OCI-LY7 (cell line): ENCODE data around the gene CCDC33. TPM values are rescaled to one million over a fixed set of nuclear protein-coding genes. Genes with fewer than 3 reads are reported as not detected.

Source experiments
- BruUV-seq: library from RNA; stranded (reverse); fragments of 400-500 nt; replicated peaks from 2 replicates; lab custom pipeline; 2021; lab: Mats Ljungman, UMichigan
- CTCF ChIA-PET: fragments of 300-600 bp; sonication (Branson Sonifier 250); formaldehyde crosslinking; loops from one replicate; lab custom pipeline; 2022; ENCODE audit warnings: antibody characterized with exemption; ENCODE audit not compliant: unreplicated experiment; lab: Charles Lee
- POLR2A ChIA-PET: fragments of 300-600 bp; sonication (Branson Sonifier 250); formaldehyde crosslinking; loops from one replicate; lab custom pipeline; 2022; ENCODE audit warnings: antibody characterized with exemption; lab: Charles Lee
- DNase-seq: peaks from one replicate; pipeline ENCODE4 v3.0.0-alpha.2; 2015; ENCODE audit warnings: low spot score
- H2AFZ ChIP-seq: fragments of 200-600 bp; sonication (generic), shearing (Covaris generic); 2 replicates; pipeline ENCODE4 v1.6.1; 2014; ENCODE audit warnings: mild to moderate bottlenecking, antibody characterized with exemption, low read length, moderate library complexity
- H3K27ac ChIP-seq: fragments of 200-600 bp; sonication (generic); 2 replicates; pipeline ENCODE4 v1.5.1; 2014; ENCODE audit warnings: mixed run types, low read depth, mild to moderate bottlenecking, moderate library complexity, low read length, inconsistent platforms; ENCODE audit not compliant: poor library complexity, severe bottlenecking
- H3K36me3 ChIP-seq: fragments of 200-600 bp; sonication (generic); 2 replicates; pipeline ENCODE4 v1.6.1; 2014; ENCODE audit warnings: mild to moderate bottlenecking, antibody characterized with exemption, low read length, moderate library complexity, mixed read lengths; ENCODE audit not compliant: insufficient read depth
- H3K4me1 ChIP-seq: fragments of 200-600 bp; sonication (generic); 2 replicates; pipeline ENCODE4 v1.5.1; 2014; ENCODE audit warnings: mild to moderate bottlenecking, low read length; ENCODE audit not compliant: insufficient read depth, poor library complexity, severe bottlenecking
- H3K4me2 ChIP-seq: fragments of 200-600 bp; sonication (generic); 2 replicates; pipeline ENCODE4 v1.6.1; 2014; ENCODE audit warnings: mild to moderate bottlenecking, low read length
- H3K4me3 ChIP-seq: fragments of 200-600 bp; sonication (generic); 2 replicates; pipeline ENCODE4 v1.5.1; 2014; ENCODE audit warnings: mild to moderate bottlenecking, low read depth, low read length; ENCODE audit not compliant: poor library complexity, severe bottlenecking
- H3K79me2 ChIP-seq: fragments of 200-600 bp; sonication (generic); 2 replicates; pipeline ENCODE4 v1.6.1; 2016; ENCODE audit warnings: low read depth, mild to moderate bottlenecking, low read length, moderate library complexity, mixed read lengths; ENCODE audit not compliant: insufficient read depth
- H3K9me2 ChIP-seq: fragments of 200-600 bp; sonication (generic); 2 replicates; pipeline ENCODE4 v1.6.1; 2016; ENCODE audit warnings: mild to moderate bottlenecking, low read length, mixed read lengths; ENCODE audit not compliant: insufficient read depth
- H3K9me3 ChIP-seq: fragments of 200-600 bp; sonication (generic); 2 replicates; pipeline ENCODE4 v1.6.1; 2014; ENCODE audit warnings: mild to moderate bottlenecking, mixed run types, low read length, mixed read lengths
- H4K20me1 ChIP-seq: fragments of 200-600 bp; sonication (generic); 2 replicates; pipeline ENCODE4 v1.6.1; 2014; ENCODE audit warnings: mild to moderate bottlenecking, antibody characterized with exemption, low read length, moderate library complexity, mixed read lengths; ENCODE audit not compliant: insufficient read depth
- EZH2phosphoT487 ChIP-seq: fragments of 200-600 bp; sonication (generic); IDR thresholded peaks from 2 replicates; pipeline ENCODE4 v1.6.1; 2018; ENCODE audit warnings: low read depth, borderline replicate concordance, mild to moderate bottlenecking, mixed run types, antibody characterized with exemption, low read length, moderate library complexity, mixed read lengths
- intact Hi-C: fragments of 100-400 bp; cut with micrococcal nuclease; formaldehyde crosslinking; loops from one replicate; pipeline ENCODE4 v1.10.0; 2022; ENCODE audit not compliant: unreplicated experiment
- total RNA-seq, 2 experiments: library from RNA; depleted of rRNA in 1 of 2; stranded (reverse); fragments of >200 nt in 1 of 2; shearing (Covaris generic) in 1 of 2; gene quantifications; 2 replicates each; pipeline ENCODE4 v1.2.3, GENCODE V29; 2014 to 2022
- TF ChIP-seq, protein P1 (sequence below): fragments of 200-600 bp; sonication (generic); conservative IDR thresholded peaks from 2 replicates; pipeline ENCODE4 v1.5.1; 2014; ENCODE audit warnings: mild to moderate bottlenecking, antibody characterized with exemption, low read length, moderate library complexity, mixed read lengths

CCDC33 gene
- total RNA-seq, 2 experiments from 2014 or later: not detected

DNA sequence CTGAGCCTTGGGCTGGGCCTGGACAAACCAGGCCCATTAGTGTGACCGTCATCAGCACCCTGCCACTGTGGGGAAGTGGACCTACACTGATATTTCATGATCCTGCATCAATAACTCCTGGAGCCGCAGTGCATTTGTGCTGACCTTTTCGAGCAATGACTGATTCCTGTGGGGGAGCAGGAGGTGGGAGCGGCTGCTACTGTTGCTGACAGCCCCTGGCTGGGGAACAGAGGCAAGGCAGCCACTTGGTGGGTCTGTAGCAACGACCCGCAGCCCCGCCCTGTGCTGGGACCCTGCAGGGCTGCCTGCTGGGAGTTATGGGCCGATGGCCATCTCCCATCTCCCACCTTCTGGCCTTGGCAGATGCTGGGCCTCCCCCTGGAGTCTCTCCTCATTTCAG lies 42.1 kb downstream of the CCDC33 start:
- Histone ChIP-seq H3K4me3 (no peak overlapping the region), H2AFZ (no peak overlapping the region), H3K4me1 (no peaks in the 10 kb centered on the region), H3K36me3 (no peaks in the 10 kb centered on the region), H3K4me2 (no peak overlapping the region), H3K9me3 (no peaks in the 10 kb centered on the region), H3K79me2 (no peaks in the 10 kb centered on the region), H3K27ac (no peak overlapping the region), H4K20me1 (no peaks in the 10 kb centered on the region), H3K9me2 (no peaks in the 10 kb centered on the region)
- POLR2A ChIA-PET: no interaction called here
- no TSS peak for BruUV-seq
- CTCF ChIA-PET: no interaction called here
- no peak for DNase-seq
- no peak for TF ChIP-seq EZH2phosphoT487
- TF ChIP-seq, protein P1, sequence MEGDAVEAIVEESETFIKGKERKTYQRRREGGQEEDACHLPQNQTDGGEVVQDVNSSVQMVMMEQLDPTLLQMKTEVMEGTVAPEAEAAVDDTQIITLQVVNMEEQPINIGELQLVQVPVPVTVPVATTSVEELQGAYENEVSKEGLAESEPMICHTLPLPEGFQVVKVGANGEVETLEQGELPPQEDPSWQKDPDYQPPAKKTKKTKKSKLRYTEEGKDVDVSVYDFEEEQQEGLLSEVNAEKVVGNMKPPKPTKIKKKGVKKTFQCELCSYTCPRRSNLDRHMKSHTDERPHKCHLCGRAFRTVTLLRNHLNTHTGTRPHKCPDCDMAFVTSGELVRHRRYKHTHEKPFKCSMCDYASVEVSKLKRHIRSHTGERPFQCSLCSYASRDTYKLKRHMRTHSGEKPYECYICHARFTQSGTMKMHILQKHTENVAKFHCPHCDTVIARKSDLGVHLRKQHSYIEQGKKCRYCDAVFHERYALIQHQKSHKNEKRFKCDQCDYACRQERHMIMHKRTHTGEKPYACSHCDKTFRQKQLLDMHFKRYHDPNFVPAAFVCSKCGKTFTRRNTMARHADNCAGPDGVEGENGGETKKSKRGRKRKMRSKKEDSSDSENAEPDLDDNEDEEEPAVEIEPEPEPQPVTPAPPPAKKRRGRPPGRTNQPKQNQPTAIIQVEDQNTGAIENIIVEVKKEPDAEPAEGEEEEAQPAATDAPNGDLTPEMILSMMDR: no peak
- intact Hi-C loops: no loop called here

DNA sequence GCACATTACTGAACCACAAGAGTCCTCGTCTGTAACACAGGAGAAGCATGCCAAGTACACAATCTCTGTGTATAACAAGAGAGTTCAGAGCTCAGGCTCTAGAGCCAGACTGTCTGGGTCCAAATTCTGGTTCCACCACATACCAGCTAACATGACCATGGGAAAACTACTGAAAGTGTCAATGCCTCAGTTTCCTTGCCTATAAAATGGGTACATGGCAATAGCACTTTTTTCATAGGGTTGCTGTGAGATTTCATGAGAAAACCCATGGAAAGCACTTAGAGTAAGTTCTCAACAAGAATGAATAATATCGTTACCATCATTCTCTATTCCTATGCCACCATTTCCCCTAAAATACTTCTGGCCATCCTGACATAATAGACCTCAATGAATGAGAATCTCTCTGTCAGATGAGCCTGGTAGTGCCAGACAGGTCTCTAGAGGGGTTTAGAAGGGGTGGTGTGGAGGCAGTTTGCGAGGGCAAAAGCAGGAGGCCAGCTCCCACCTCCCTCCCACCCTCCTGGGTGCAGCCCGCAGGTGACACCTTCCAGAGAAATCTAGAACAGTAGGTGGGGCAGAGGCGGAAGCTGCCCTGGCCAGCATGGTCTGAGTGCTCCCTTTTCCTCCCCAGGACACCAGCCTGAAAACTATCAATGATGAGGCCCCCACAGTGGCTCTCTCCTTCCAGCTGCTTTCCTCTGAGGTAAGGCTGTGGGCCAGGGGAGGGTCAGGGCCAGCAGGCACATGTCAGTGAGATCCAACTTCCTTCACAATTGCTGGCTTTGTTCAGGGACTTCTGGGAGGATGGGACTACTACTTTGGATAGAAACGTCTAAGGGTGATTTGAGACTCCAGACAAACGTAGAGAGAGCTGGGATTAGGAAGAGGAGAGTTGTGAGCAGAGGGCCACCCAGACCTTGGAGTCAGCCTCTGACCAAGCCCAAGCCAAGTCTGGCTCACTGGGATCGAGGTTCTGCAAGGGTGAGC lies 45.3 kb downstream of the CCDC33 start:
- intact Hi-C loops: no loop called here
- Histone ChIP-seq H3K36me3 (no peaks in the 10 kb centered on the region), H4K20me1 (no peaks in the 10 kb centered on the region), H3K4me2 (no peak overlapping the region), H3K4me1 (no peaks in the 10 kb centered on the region), H3K27ac (no peak overlapping the region), H3K4me3 (no peak overlapping the region), H3K79me2 (no peaks in the 10 kb centered on the region), H2AFZ (no peak overlapping the region), H3K9me2 (no peaks in the 10 kb centered on the region), H3K9me3 (no peaks in the 10 kb centered on the region)
- TF ChIP-seq, protein P1: no peak
- TF ChIP-seq EZH2phosphoT487: no peak
- ChIA-PET POLR2A (no interaction called here), CTCF (no interaction called here)
- no TSS peak for BruUV-seq
- DNase-seq: no peak

DNA sequence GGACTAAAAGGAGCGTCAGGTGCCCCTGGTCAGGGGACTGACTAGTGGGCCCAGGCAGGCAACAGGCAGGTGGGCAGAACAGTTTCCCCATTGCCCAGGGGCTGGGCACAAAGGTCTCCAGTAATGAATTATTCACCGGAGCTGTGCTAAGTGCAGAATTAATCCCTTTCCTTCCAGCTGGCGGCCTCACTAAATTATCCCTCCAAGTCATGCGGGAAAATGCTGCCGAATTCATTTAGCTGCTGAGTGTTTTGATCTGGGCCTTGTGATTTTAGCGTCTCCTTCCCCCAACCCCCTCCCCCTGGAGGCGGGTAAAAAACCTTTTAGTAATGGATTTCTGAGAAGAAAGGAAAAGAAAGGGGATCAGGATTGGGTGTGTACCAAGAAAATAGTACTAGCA lies 47.2 kb downstream of the CCDC33 start:
- ChIA-PET POLR2A (no interaction called here), CTCF (no interaction called here)
- Histone ChIP-seq H3K4me2 (no peak overlapping the region), H3K9me2 (no peaks in the 10 kb centered on the region), H3K9me3 (no peaks in the 10 kb centered on the region), H3K36me3 (no peaks in the 10 kb centered on the region), H3K79me2 (no peaks in the 10 kb centered on the region), H3K4me3 (no peak overlapping the region), H2AFZ (no peak overlapping the region), H4K20me1 (no peaks in the 10 kb centered on the region), H3K4me1 (no peaks in the 10 kb centered on the region), H3K27ac (no peak overlapping the region)
- intact Hi-C loops: no loop called here
- DNase-seq: no peak
- no TSS peak for BruUV-seq
- no peak for TF ChIP-seq EZH2phosphoT487
- TF ChIP-seq, protein P1: no peak
